CD4-positive, alpha-beta T cell treated with Interleukin-15 for 4 hours (primary cell): ENCODE data around the gene EFCAB13.
A peak's percentile ranks its signal among the peaks of the same experiment; 100 is the strongest.

Experiments
- DNase-seq: peaks from one replicate; pipeline ENCODE4 v3.0.0-alpha.2; 2020; ENCODE audit warnings: low spot score

Gene EFCAB13

GRCh38 chr17:47323382-47324223, at the start of gene EFCAB13:
TSS of gene EFCAB13 (plus strand) at chr17:47323955. CDS start at chr17:47328354, 4,399 bp downstream.
- peak; percentile 65 for DNase-seq

GRCh38 chr17:47274319-47275069, 49.3 kb upstream of the EFCAB13 start:
- DNase-seq: no peak

- no peak for DNase-seq
Measured at GRCh38 chr17:47275245-47275984, 48.3 kb upstream of the EFCAB13 start.

GRCh38 chr17:47276444-47276843, 47.3 kb upstream of the EFCAB13 start:
- no peak for DNase-seq

GRCh38 chr17:47276868-47277267, 46.9 kb upstream of the EFCAB13 start:
- no peak for DNase-seq

- no peak for DNase-seq
Measured at GRCh38 chr17:47277921-47278320, 45.8 kb upstream of the EFCAB13 start.

- DNase-seq: no peak
Measured at GRCh38 chr17:47278561-47278960, 45.2 kb upstream of the EFCAB13 start.

GRCh38 chr17:47279062-47279801, 44.5 kb upstream of the EFCAB13 start:
- no peak for DNase-seq

GRCh38 chr17:47280072-47280811, 43.5 kb upstream of the EFCAB13 start:
- no peak for DNase-seq

GRCh38 chr17:47281216-47281615, 42.5 kb upstream of the EFCAB13 start:
- DNase-seq: no peak

GRCh38 chr17:47285003-47285402, 38.8 kb upstream of the EFCAB13 start:
- no peak for DNase-seq

- no peak for DNase-seq
Measured at GRCh38 chr17:47286198-47286914, 37.4 kb upstream of the EFCAB13 start.

GRCh38 chr17:47287068-47287467, 36.7 kb upstream of the EFCAB13 start:
- no peak for DNase-seq

GRCh38 chr17:47287639-47288038, 36.1 kb upstream of the EFCAB13 start:
- no peak for DNase-seq

- no peak for DNase-seq
Measured at GRCh38 chr17:47288531-47289116, 35.1 kb upstream of the EFCAB13 start.

GRCh38 chr17:47289302-47289701, 34.5 kb upstream of the EFCAB13 start:
- DNase-seq: no peak

- no peak for DNase-seq
Measured at GRCh38 chr17:47290870-47291241, 32.9 kb upstream of the EFCAB13 start.

- DNase-seq: no peak
Measured at GRCh38 chr17:47291242-47291873, 32.4 kb upstream of the EFCAB13 start.

GRCh38 chr17:47292206-47292605, 31.5 kb upstream of the EFCAB13 start:
- no peak for DNase-seq
